NK-92 treated with Interleukin-12 subunit alpha and Interleukin-12 subunit beta, amount 100 ng/mL, for 24 hours (cell line): ENCODE results near the gene IKBIP.
"Not testable (repeated sequence)": the region's sequence is repeated elsewhere in the genome, so short reads cannot be mapped to it uniquely, and the experiment has no call there.

Experiments
- DNase-seq: peaks from one replicate; lab custom pipeline; 2025; lab: John Stamatoyannopoulos, UW

Gene IKBIP

GRCh38 chr12:98637068-98637467, 7.5 kb downstream of the IKBIP start:
- no peak for DNase-seq

GRCh38 chr12:98635657-98636323, 8.8 kb downstream of the IKBIP start:
- no peak for DNase-seq

- DNase-seq, result no peak
Measured at GRCh38 chr12:98618952-98619351, 25.6 kb downstream of the IKBIP start.

- peak; percentile 38 for DNase-seq
Measured at GRCh38 chr12:98612696-98613334, 31.8 kb downstream of the IKBIP start.

- no peak for DNase-seq
Measured at GRCh38 chr12:98610596-98610995, 34.0 kb downstream of the IKBIP start.

GRCh38 chr12:98606359-98606988, 38.1 kb downstream of the IKBIP start:
- no peak for DNase-seq

GRCh38 chr12:98601924-98602323, 42.7 kb downstream of the IKBIP start:
- DNase-seq, result no peak

GRCh38 chr12:98597313-98597712, 47.3 kb downstream of the IKBIP start:
- DNase-seq, result not testable (repeated sequence)

GRCh38 chr12:98595243-98595988, 49.2 kb downstream of the IKBIP start:
- DNase-seq, result no peak

- DNase-seq, result no peak
Measured at GRCh38 chr12:98594050-98594835, 50.3 kb downstream of the IKBIP start.

GRCh38 chr12:98593351-98594049, 51.1 kb downstream of the IKBIP start, which contains the start of gene SLC25A3:
SLC25A3 (plus strand) TSS chr12:98593686; CDS start chr12:98593979, 293 bp downstream.
- DNase-seq, result peak; percentile 86

- no peak for DNase-seq
Measured at GRCh38 chr12:98592825-98593322, 51.7 kb downstream of the IKBIP start.

- DNase-seq, result no peak
Measured at GRCh38 chr12:98591209-98591608, 53.4 kb downstream of the IKBIP start.

- DNase-seq, result no peak
Measured at GRCh38 chr12:98587084-98587483, 57.5 kb downstream of the IKBIP start.

GRCh38 chr12:98582093-98582492, 62.5 kb downstream of the IKBIP start:
- DNase-seq, result no peak

GRCh38 chr12:98581101-98581500, 63.5 kb downstream of the IKBIP start:
- no peak for DNase-seq

- no peak for DNase-seq
Measured at GRCh38 chr12:98580695-98581094, 63.9 kb downstream of the IKBIP start.

- no peak for DNase-seq
Measured at GRCh38 chr12:98579835-98580234, 64.8 kb downstream of the IKBIP start.

GRCh38 chr12:98579347-98579746, 65.2 kb downstream of the IKBIP start:
- DNase-seq, result no peak

- no peak for DNase-seq
Measured at GRCh38 chr12:98578821-98579220, 65.8 kb downstream of the IKBIP start.

- DNase-seq, result no peak
Measured at GRCh38 chr12:98578392-98578791, 66.2 kb downstream of the IKBIP start.
